ENCODE measurements around the gene MREG.

Gene MREG

DNA sequence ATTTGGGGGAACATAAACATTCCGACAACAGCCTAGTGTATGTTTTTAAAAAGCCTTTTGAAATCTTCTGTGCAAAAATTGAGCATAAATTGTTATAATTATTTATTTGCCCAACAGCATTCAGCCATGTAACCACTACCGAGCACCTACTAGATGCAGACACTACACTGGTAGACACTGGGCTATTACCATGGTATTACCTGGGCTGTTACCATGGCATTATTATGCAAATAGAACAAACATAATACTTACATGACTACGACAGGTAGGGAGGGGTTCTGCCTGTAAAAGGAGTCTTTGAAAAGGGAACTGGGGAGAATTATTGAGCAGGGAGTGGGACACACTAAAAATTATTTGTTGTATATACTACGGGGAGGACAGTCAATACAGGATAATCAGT, 116.4 kb downstream of the MREG start (continued):
- TF ChIP-seq GLI2 (tag by site-specific recombination; IDR thresholded peaks at IDR 0.05; ENCODE audit: borderline replicate concordance, low read depth) (no peak), REPIN1 (tag by site-specific recombination; IDR thresholded peaks at IDR 0.05; ENCODE audit: low read depth) (no peak), TCF7L2 (IDR thresholded peaks at IDR 0.05; ENCODE audit: borderline replicate concordance, low read depth, low read length) (no peak), ZNF626 (tag by site-specific recombination; IDR thresholded peaks at IDR 0.05) (no peak)

- TF ChIP-seq KLF16 (tag by site-specific recombination; IDR thresholded peaks at IDR 0.05): no peak
- TF ChIP-seq ZNF341 (tag by site-specific recombination; IDR thresholded peaks at IDR 0.05; ENCODE audit: low read depth): no peak
- no peak for TF ChIP-seq KLF8 (tag by site-specific recombination; IDR thresholded peaks at IDR 0.05)
- TF ChIP-seq ZNF169 (tag by site-specific recombination; IDR thresholded peaks at IDR 0.05): no peak
- TF ChIP-seq ZNF654 (tag by site-specific recombination; IDR thresholded peaks at IDR 0.05; ENCODE audit: low read depth): no peak
- TF ChIP-seq, protein P1, sequence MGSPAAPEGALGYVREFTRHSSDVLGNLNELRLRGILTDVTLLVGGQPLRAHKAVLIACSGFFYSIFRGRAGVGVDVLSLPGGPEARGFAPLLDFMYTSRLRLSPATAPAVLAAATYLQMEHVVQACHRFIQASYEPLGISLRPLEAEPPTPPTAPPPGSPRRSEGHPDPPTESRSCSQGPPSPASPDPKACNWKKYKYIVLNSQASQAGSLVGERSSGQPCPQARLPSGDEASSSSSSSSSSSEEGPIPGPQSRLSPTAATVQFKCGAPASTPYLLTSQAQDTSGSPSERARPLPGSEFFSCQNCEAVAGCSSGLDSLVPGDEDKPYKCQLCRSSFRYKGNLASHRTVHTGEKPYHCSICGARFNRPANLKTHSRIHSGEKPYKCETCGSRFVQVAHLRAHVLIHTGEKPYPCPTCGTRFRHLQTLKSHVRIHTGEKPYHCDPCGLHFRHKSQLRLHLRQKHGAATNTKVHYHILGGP (tag by site-specific recombination; IDR thresholded peaks at IDR 0.05): no peak
- no peaks in the 10 kb centered on the region for H3K36me3 ChIP-seq (ENCODE audit: control insufficient read depth in 2 of 2, insufficient read depth in 1 of 2, low read length in 2 of 2)
- no peak overlapping the region for H3K27ac ChIP-seq (ENCODE audit: extremely low read depth, low read depth, low read length)
- POLR2A ChIA-PET: no interaction called here
- H3K4me3 ChIP-seq (ENCODE audit: low read depth, low read length): no peak overlapping the region
- CTCF ChIA-PET: interaction anchor here (0.8 kb wide), 1 partner anchor 36 kb away, joined by 3 read pairs; no protein-coding TSS in a partner anchor
- no peaks in the 10 kb centered on the region for H3K4me1 ChIP-seq (ENCODE audit: control insufficient read depth, insufficient read depth, low read length)
- no peaks in the 10 kb centered on the region for H3K9me3 ChIP-seq (ENCODE audit: control insufficient read depth, insufficient read depth, low read depth, low read length)
These were observed 118.0 kb downstream of the MREG start for GRCh38 chr2:215895330-215895729.

Data from HEK293 (cell line).